Pancreas (tissue), 10 donors: ENCODE measurements around the gene LNX2. TPM values are rescaled to one million over a fixed set of nuclear protein-coding genes. Genes with fewer than 3 reads are reported as not detected.

Experiments
- ATAC-seq, 4 donors: fragments of 200-7000 bp; cut with Tn5 transposase; one replicate each; pipeline versions ENCODE4 v1.8.0 to v1.9.1; 2020; ENCODE audit warnings: mild to moderate bottlenecking in 4 of 4, moderate library complexity in 4 of 4
- DNase-seq, 6 donors: peaks; one replicate each; pipeline ENCODE4 v3.0.0-alpha.2; 2020
- FAIRE-seq: peaks from 2 replicates; lab custom pipeline; 2012; peaks lifted over from hg19 to GRCh38; lab: Jason Lieb, UNC
- H3K27ac ChIP-seq, 4 donors: fragments of 200-600 bp; sonication (generic); 1 replicate in 3 of 4; 2 replicates in 1 of 4; pipeline versions ENCODE4 v1.5.0 to v1.8.0; 2020
- H3K27me3 ChIP-seq, 4 donors: fragments of 200-600 bp; one replicate each; pipeline ENCODE4 v1.8.0; 2021
- H3K36me3 ChIP-seq, 3 donors: fragments of 200-600 bp; sonication (generic) in 1 of 3; one replicate each; pipeline versions ENCODE4 v1.5.0 to v1.8.0; 2020 to 2021
- H3K4me1 ChIP-seq, 3 donors: fragments of 200-600 bp; one replicate each; pipeline ENCODE4 v1.8.0; 2021
- H3K4me3 ChIP-seq, 4 donors: fragments of 200-600 bp; sonication (generic) in 2 of 4; one replicate each; pipeline versions ENCODE4 v1.5.0 to v1.8.0; 2020 to 2021
- H3K9me3 ChIP-seq, 4 donors: fragments of 200-600 bp; one replicate each; pipeline ENCODE4 v1.8.0; 2021
- CTCF ChIP-seq, 4 donors: fragments of 200-600 bp; sonication (generic) in 3 of 4; IDR thresholded peaks; one replicate each; pipeline versions ENCODE4 v1.5.0 to v1.8.0; 2021; ENCODE audit warnings: antibody characterized with exemption in 4 of 4
- WGBS, 2 donors: extraction: QIAGEN DNeasy Blood & Tissue Kit; methylation state at CpG; one replicate each; pipeline ENCODE4 v1.1.7; 2013; 5-methylcytosine and 5-hydroxymethylcytosine counted together
- intact Hi-C, 3 donors: fragments of 100-400 bp; cut with DNase I; formaldehyde crosslinking; loops; one replicate each; pipeline versions ENCODE4 v1.11.1 to v1.14.2; 2022
- polyA plus RNA-seq, 2 donors: library from polyadenylated mRNA; stranded (reverse); fragments of 200-250 nt; gene quantifications; one replicate each; pipeline ENCODE4 v1.2.3, GENCODE V29; 2013
- total RNA-seq, 6 donors: library from RNA; stranded (reverse); fragmentation: NEBNext Ultra II Directional in 4 of 6; extraction: Animal tissue kit (Norgen Biotek cat#: 25700) in 4 of 6; gene quantifications; one replicate each; pipeline versions ENCODE4 v1.2.1 to v1.2.4, GENCODE V29; 2021 to 2023
- donor health status: healthy with polysubstance abuse.
- donor health status: DM: no; HTN: no; CAD: no; lungs with moderate emphysema.
- donor health status: DM: no; HTN: no; CAD: no.
- donor health status: control.
- donor health status: control.
- donor health status: Bipolar disorder and iron deficiency.
- donor health status: DM: yes; HTN: yes; CAD: no.
- donor health status: DM: no; HTN: no; CAD: no.
- donor health status: DM: no; HTN: no; CAD: no.
- donor health status: DM: yes; HTN: yes; CAD: no.

Gene LNX2
- total and polyA plus RNA-seq, 8 donors = 4.9 to 18.9 (median 14.1) TPM

GRCh38 chr13:27659145-27659865, 39.0 kb upstream of the LNX2 start:
- no peak for TF ChIP-seq CTCF (IDR thresholded peaks at IDR 0.05)
- Histone ChIP-seq H3K27ac (peak overlapping the region in 2 of 4 donors; percentile 46 to 59), H3K36me3 (no peaks in the 10 kb centered on the region), H3K4me3 (no peak overlapping the region), H3K4me1 (peaks cover 0 to 41% (median 12%) of the 10 kb centered on the region in 3 donors), H3K9me3 (no peaks in the 10 kb centered on the region), H3K27me3 (no peaks in the 10 kb centered on the region)
- FAIRE-seq (no peak), DNase-seq (no peak), ATAC-seq (peak in 3 of 4 donors; percentile 21 to 58 (median 50))
- intact Hi-C loops = no loop called here
- 49 to 50% methylated on average over 7 of the region's 7 CpGs for WGBS, 2 donors

- FAIRE-seq = no peak
- intact Hi-C loops = no loop called here
These were observed 38.2 kb upstream of the LNX2 start for GRCh38 chr13:27658546-27658945.

DNA sequence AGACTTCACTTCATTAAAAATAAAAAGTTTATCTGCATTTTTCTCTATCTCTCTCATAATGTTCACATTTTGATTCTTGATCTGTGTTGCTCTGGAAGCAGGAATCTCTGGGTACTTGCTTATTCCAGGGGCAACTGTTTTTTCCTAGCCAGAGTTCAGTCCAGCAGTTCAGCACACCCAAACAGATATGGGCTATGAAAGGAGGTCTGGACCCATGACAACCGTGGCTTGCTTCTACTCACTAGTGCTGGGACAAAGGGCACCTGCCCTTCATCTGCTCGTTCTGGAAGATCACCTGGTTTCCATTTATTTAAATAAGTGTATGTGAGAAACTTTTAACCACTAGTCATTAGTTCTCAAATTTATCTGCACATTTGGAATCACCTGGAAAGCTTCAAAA, 37.4 kb upstream of the LNX2 start:
- ATAC-seq (peak; percentile 43 to 50 (median 46)), FAIRE-seq (no peak), DNase-seq (no peak)
- no peaks in the 10 kb centered on the region for H3K36me3 ChIP-seq
- no peaks in the 10 kb centered on the region for H3K9me3 ChIP-seq
- H3K4me3 ChIP-seq = no peak overlapping the region
- WGBS, 2 donors = 38 to 40% methylated on average over 2 of the region's 2 CpGs
- no peak for TF ChIP-seq CTCF (IDR thresholded peaks at IDR 0.05)
- no peaks in the 10 kb centered on the region for H3K27me3 ChIP-seq
- intact Hi-C loops = no loop called here
- H3K4me1 ChIP-seq = peaks cover 0 to 45% (median 12%) of the 10 kb centered on the region in 3 donors
- no peak overlapping the region for H3K27ac ChIP-seq

More at GRCh38 chr13:27658546-27658945, 38.2 kb upstream of the LNX2 start:
- ATAC-seq (no peak), DNase-seq (no peak)
- Histone ChIP-seq H3K27ac (peak overlapping the region in 2 of 4 donors; percentile 46 to 59), H3K4me1 (peaks cover 0 to 45% (median 12%) of the 10 kb centered on the region in 3 donors), H3K27me3 (no peaks in the 10 kb centered on the region), H3K36me3 (no peaks in the 10 kb centered on the region), H3K4me3 (no peak overlapping the region), H3K9me3 (no peaks in the 10 kb centered on the region)
- TF ChIP-seq CTCF (IDR thresholded peaks at IDR 0.05) = no peak

DNA sequence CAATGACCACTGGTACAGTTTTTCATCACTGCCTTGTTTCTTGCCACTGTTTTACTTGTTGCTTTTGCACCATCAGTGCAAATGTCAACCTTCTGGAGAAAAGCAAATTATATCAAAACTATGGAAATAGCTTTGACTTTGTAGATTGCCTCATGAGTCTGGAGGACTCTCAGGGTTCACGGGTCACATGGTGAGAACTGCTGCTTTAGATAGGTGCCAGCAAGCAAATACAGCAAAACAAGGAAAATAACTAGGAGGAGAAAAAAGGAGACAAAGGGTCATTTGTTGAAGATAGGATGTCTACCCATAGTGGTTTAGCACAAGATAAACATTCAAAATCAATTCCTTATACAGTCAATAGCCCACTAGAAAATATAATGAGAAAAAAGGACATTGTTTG, 34.5 kb upstream of the LNX2 start:
- no peaks in the 10 kb centered on the region for H3K9me3 ChIP-seq
- H3K27me3 ChIP-seq = no peaks in the 10 kb centered on the region
- 83 to 86% methylated on average over 1 of the region's 1 CpG for WGBS, 2 donors
- intact Hi-C loops = no loop called here
- peaks cover 0 to 29% (median 12%) of the 10 kb centered on the region in 3 donors for H3K4me1 ChIP-seq
- TF ChIP-seq CTCF (IDR thresholded peaks at IDR 0.05) = no peak
- H3K27ac ChIP-seq = no peak overlapping the region
- FAIRE-seq = no peak
- H3K4me3 ChIP-seq = no peak overlapping the region
- DNase-seq = no peak
- ATAC-seq = no peak
- H3K36me3 ChIP-seq = peaks cover 0 to 13% (median 13%) of the 10 kb centered on the region in 3 donors

DNA sequence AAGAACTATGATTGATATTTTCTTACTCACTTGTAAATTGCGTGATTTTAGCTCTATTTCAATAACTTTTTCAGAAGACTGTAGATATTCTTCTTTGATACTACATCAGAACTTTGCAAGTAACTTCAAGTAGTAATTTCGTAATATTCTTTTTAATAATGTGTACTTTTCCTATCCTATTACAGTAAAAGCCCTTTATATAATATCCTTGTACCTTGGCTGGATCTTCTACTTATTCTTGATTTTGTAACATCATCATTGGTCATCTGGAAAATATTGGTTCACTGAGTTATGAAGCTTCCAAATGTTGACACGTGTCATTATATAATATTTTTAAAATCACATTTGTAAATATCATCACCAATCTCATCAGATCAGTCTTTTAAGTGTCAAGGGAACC, 33.7 kb upstream of the LNX2 start:
- no peak overlapping the region for H3K27ac ChIP-seq
- DNase-seq (no peak), FAIRE-seq (no peak), ATAC-seq (no peak)
- H3K27me3 ChIP-seq = no peaks in the 10 kb centered on the region
- intact Hi-C loops = no loop called here
- peaks cover 0 to 3% (median 0%) of the 10 kb centered on the region in 4 donors for H3K9me3 ChIP-seq
- TF ChIP-seq CTCF (IDR thresholded peaks at IDR 0.05) = no peak
- WGBS, 2 donors = 75 to 95% methylated on average over 3 of the region's 3 CpGs
- peaks cover 0 to 25% (median 8%) of the 10 kb centered on the region in 3 donors for H3K4me1 ChIP-seq
- peaks cover 0 to 21% (median 16%) of the 10 kb centered on the region in 3 donors for H3K36me3 ChIP-seq
- no peak overlapping the region for H3K4me3 ChIP-seq
